ENCODE measurements around the gene NET1.

The NET1 gene

DNA sequence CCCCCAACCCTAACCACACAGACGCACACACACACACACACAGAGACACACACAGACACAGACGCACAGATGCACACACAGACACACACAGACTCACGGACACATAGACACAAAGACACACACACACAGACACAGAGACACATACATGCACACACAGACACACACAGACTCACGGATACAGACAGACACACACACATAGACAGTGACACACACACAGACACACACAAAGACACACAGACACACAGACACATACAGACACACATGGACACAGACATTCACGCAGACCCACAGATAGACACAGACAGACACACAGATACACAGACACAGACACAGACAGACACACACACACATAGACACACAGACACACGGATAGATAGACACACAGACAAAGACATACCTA, 84.9 kb downstream of the NET1 start:
- no peak for DNase-seq (ENCODE audit: extremely low spot score)
- TF ChIP-seq, protein P1, sequence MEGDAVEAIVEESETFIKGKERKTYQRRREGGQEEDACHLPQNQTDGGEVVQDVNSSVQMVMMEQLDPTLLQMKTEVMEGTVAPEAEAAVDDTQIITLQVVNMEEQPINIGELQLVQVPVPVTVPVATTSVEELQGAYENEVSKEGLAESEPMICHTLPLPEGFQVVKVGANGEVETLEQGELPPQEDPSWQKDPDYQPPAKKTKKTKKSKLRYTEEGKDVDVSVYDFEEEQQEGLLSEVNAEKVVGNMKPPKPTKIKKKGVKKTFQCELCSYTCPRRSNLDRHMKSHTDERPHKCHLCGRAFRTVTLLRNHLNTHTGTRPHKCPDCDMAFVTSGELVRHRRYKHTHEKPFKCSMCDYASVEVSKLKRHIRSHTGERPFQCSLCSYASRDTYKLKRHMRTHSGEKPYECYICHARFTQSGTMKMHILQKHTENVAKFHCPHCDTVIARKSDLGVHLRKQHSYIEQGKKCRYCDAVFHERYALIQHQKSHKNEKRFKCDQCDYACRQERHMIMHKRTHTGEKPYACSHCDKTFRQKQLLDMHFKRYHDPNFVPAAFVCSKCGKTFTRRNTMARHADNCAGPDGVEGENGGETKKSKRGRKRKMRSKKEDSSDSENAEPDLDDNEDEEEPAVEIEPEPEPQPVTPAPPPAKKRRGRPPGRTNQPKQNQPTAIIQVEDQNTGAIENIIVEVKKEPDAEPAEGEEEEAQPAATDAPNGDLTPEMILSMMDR (IDR thresholded peaks at IDR 0.05; ENCODE audit: control extremely low read depth, extremely low read depth, low read depth, missing control alignments) = no peak
- ChIA-PET CTCF (no interaction called here), POLR2A (no interaction called here)

DNA sequence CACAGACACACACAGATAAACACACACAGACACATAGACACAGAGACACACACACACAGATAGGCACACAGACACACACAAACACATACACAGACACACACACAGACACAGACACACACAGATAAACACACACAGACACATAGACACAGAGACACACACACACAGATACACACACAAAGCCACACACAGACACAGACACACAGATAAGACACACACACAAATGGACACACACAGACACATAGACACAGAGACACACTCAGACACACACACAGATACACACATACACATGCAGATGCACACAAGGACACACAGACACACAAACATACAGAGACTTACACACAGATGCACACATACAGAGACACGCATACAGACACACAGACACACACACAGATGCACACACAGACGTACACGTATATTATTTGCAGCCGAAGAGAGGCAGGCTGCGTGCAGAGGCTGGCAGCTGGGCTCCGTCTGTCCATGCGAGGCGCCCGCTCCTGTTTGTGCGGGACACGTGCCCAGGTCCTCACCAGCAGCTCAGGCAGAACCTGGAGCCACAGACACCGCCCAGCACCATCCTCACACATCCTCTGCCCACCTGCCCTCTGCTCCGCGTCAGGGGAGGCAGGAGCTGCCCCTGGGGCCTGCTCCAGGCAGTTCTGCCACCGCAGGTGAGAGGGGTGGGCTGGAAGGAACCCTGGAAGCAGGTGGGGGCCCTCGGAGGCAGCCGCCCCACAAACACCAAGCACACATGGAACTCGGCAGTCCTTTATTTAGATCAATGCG, 85.8 kb downstream of the NET1 start:
- TF ChIP-seq, protein P1 (IDR thresholded peaks at IDR 0.05; ENCODE audit: control extremely low read depth, extremely low read depth, low read depth, missing control alignments) = no peak
- ChIA-PET CTCF (interaction anchor here (1.5 kb wide), 1 partner anchor 11 kb away, joined by 3 read pairs; no protein-coding TSS in a partner anchor), POLR2A (no interaction called here)
- DNase-seq (ENCODE audit: extremely low spot score) = no peak

DNA sequence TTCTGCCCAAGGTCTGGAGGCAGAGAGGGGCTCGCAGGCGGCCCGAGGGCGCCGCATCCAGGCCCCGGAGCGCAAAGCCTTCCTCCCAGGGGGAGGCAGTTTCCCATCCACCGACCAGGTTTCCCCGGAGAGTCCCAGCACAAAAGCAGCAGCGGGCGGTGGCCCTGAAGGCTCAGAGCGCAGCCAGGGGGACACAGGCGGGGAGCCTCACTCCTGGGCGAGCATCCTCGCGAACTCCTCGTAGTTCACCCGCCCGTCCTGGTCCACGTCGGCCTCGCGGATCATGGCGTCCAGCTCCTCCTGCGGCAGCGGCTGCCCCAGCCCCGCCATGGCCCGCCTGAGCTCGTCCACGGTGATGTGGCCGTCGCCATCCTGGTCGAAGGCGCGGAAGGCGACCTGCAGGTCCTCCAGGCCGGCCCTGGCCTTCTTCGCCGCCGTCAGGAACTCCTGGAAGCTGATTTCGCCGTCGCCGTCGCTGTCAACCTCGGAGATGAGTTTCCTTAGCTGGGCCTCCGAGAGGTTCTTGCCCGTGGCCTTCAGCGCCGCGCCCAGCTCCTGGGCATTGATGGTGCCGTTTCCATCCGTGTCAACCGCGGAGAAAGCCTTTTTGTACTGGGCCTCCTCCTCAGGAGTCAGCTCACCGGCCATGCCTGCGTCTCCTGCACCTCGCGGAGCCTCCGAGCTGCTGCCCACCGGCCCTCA, 86.6 kb downstream of the NET1 start:
- POLR2A ChIA-PET = no interaction called here

DNA sequence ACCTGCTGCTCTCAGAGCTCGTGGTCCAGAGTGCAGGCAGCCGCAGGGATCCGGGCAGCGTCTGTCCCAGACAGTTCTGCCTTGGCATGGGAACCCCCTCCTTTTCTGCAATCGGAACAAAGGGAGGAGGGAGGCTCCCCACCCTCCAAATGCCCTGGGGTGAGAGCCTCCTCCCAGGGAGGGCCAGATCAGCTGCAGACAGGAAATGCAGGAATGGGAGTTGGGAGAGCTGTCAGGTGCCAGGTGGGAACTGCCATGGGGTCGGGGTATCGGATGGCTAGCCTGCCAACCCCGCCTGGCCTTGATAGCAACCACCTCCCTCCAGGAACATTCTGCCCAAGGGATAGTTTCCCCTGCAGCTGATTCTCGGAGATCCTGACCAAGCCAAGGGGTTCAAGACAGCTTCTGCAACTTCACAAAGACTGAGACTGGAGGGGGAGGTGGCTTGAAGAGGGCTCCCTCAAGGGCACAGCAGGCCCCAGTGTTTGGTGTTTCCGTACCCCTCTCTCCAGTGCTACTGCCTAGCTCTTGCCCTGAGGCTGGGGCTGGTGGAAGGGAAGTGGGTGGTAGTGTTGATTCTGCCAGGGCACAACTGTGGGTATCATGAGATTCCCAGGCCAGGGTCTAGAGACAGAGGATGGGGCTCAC, 87.3 kb downstream of the NET1 start, which contains the start of gene CALML5:
TSS of gene CALML5 (minus strand) at position 78 of the 648 bp plus-strand sequence. CDS start 132 bp downstream, outside the sequence.
- no peak for DNase-seq (ENCODE audit: extremely low spot score)
- POLR2A ChIA-PET = no interaction called here
- CTCF ChIA-PET = interaction anchor here (1.5 kb wide), 1 partner anchor 10 kb away, joined by 3 read pairs; no protein-coding TSS in a partner anchor
- TF ChIP-seq, protein P1 (IDR thresholded peaks at IDR 0.05; ENCODE audit: control extremely low read depth, extremely low read depth, low read depth, missing control alignments) = no peak

More for the DNA sequence above, 86.6 kb downstream of the NET1 start:
- no peak for DNase-seq (ENCODE audit: extremely low spot score)
- TF ChIP-seq, protein P1 (IDR thresholded peaks at IDR 0.05; ENCODE audit: control extremely low read depth, extremely low read depth, low read depth, missing control alignments) = no peak
- CTCF ChIA-PET = interaction anchor here (1.5 kb wide), 1 partner anchor 10 kb away, joined by 3 read pairs; no protein-coding TSS in a partner anchor

DNA sequence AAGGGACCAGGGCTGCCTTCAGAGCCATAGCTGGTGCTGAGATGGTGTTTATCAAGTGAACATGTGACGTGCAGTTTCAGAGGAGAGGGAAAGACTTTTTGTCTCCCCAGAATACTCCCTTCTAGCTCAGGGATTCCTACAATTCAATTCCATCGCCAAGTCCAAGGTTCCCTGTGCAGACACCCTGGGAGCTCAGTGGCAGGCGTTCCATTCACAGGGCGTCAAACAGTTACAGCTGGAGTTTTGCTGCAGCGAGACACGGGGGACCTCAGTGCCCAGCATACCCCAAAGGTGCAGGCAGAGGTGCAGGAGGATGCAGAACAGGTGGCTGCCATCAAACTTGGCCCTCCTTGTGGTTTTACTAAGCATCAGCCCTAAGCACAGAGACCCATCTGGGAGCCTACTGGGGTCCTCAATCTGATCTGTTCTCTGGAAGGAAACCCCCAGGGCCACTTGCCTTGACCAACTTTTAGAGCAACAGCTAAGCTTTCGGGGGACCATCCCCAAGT, 87.9 kb downstream of the NET1 start:
- ChIA-PET CTCF (no interaction called here), POLR2A (no interaction called here)
- TF ChIP-seq, protein P1 (IDR thresholded peaks at IDR 0.05; ENCODE audit: control extremely low read depth, extremely low read depth, low read depth, missing control alignments) = no peak
- DNase-seq (ENCODE audit: extremely low spot score) = no peak

DNA sequence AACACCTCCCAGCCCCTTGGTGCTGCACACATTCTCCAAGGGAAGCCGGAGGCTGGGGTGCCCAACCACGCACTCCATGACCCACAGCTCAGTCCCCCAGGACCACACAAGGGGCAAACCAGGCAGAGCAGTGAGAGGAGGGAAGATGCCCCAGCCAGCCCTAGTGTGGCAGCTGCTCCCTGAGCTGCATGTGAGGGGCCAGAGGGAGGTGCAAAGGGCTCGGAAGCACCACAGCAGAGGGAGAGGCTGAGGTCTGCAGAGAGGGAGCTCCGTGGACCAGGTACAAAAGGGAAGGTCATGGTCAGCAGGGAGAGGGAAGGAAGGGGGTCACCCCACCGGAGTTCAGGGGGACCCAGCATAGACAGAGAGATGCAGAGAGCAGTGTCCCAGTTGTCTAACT, 88.6 kb downstream of the NET1 start:
- no peak for DNase-seq (ENCODE audit: extremely low spot score)
- POLR2A ChIA-PET = no interaction called here
- CTCF ChIA-PET = interaction anchor here (1.2 to 1.4 kb wide), 2 partner anchors 8 to 129 kb away, joined by 3 read pairs; no protein-coding TSS in a partner anchor
- TF ChIP-seq, protein P1 (IDR thresholded peaks at IDR 0.05; ENCODE audit: control extremely low read depth, extremely low read depth, low read depth, missing control alignments) = no peak
